Fibroblast of peridontal ligament (primary cell): ENCODE data around the gene INSR.
"Not testable (repeated sequence)": the region's sequence is repeated elsewhere in the genome, so short reads cannot be mapped to it uniquely, and the experiment has no call there.

Experiments
- DNase-seq: peaks from one replicate; pipeline ENCODE4 v3.0.0-alpha.2; 2010; ENCODE audit errors: extremely low read depth

The INSR gene

GRCh38 chr19:7195046-7195445, 99.2 kb downstream of the INSR start:
- DNase-seq, result no peak

- no peak for DNase-seq
Measured at GRCh38 chr19:7194566-7194965, 99.6 kb downstream of the INSR start.

- peak; percentile 33 for DNase-seq
Measured at GRCh38 chr19:7191946-7192691, 102.1 kb downstream of the INSR start.

DNA sequence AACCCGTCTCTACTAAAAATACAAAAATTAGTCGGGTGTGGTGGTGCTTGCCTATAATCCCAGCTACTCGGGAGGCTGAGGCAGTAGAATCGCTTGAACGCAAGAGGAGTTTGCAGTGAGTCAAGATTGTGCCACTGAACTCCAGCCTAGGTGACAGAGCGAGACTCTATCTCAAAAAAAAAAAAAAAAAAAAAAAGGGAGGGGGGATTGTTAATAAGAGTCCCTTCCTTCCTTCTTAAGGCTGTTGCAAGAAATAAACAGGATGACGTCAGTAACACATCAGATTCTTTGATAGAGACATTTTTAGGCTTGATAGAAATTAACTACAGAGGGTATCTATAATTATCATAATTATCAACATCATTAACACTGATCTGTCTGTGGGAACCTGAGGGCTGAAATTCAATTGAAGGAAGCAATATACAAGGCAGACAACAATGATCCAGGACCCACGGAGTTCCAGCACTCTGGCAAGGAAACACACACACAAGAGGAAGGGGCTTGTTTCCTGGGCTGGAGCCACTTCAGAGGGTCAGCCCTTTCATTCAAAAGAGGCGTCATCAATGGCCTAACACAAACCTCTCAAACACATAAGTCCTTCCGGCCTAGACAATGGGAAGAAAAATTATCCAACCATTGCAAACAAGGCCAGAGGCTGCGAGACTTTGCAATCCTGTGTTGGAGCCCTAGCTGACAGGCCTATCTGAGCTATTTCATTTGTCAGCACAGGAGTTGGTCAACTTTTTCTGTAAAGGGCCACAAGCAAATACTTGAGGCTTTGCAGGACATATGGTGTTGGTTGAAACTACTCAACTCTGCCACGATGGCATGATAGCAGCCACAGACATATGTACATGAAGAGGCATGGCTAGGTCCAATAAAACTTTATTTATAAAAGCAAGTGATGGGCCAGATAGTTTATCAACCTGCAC, 105.2 kb downstream of the INSR start:
- DNase-seq, result no peak

DNA sequence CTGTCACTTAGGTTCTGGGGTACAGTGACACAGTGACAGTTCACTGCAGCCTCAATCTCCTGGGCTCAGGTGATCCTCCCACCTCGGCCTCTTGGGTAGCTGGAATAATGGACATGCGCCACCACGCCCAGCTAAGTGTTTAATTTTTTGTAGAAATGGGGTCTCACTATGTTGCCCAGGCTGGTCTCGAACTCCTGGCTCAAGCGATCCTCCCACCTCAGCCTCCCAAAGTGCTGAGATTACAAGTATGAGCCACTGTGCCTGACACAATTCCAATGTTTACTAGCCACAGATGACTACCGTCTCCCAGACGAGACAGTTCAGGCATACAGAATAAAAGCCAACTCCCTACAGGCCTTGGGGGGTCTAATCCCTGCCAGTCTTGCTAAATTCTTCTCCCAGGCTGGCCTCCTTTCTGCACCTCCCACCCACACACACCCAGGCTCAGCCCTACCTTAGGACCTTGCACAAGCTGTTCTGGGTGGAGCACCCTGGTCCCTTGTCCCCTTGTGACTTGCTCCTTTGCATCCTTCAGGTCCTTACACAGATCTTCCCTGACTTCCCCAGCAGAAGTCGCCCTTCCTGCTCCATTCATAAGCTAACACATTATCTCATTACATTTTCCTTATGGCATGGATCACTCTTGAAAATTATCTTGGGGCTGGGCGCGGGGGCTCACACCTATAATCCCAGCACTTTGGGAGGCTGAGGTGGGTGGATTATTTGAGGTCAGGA, 106.4 kb downstream of the INSR start:
- no peak for DNase-seq

DNA sequence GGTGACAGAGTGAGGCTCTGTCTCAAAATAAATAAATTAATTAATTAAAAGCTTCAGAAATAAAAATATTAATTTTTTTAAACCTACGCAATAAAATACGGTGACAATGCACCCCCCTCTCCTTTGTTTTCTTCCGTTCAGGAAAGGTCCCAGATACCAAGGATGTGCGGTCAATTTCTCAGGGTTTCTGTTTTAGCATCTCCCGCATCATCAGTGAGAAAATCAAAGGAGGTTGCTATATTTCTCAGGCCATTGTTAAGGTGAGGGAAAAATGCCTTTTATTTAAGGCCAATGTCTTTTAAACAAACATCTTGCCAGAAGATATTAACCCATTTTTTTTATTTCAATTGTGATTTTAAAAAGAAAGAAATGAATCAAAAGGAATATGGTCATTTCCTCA, 111.7 kb downstream of the INSR start:
- no peak for DNase-seq

DNA sequence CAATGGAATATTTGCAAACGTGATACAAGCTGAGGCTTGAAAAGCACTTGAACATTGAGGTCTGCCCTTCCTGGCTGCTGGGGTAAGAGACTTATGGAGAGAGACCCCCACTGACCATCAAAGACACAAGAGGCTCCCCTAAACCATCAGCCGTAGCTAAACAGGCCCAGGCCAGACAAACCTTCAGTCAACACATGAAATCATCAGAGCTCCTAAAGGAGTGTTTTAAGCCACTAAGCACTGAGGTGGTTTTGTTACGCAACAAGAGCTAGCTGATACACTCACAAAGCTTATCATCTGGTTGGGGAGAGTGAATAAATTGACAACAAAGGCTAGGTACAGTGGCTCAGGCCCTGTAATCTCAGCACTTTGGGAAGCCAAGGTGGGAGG, 114.3 kb downstream of the INSR start:
- no peak for DNase-seq

DNA sequence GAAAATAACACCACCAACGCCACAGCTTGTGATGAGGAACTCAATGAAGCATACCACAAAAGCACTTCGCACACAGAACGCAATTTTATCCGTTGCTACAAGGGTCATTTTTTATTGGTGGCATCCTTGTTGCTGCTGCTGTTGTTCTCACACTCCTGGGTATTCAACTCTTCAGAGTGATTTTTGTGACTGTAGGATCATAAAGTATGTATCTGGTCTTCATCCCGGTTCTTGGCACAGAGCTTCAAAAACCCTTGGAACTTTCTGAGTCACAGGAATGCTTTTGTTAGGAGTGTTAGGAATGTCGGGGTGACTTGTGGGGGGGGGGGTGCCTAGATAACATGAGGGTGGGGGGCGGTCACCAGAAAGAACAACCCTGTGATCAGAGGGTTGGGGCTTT, 116.3 kb downstream of the INSR start:
- no peak for DNase-seq

GRCh38 chr19:7176792-7177191, 117.4 kb downstream of the INSR start:
- DNase-seq, result no peak

- no peak for DNase-seq
Measured at GRCh38 chr19:7172794-7173193, 121.4 kb downstream of the INSR start.

DNA sequence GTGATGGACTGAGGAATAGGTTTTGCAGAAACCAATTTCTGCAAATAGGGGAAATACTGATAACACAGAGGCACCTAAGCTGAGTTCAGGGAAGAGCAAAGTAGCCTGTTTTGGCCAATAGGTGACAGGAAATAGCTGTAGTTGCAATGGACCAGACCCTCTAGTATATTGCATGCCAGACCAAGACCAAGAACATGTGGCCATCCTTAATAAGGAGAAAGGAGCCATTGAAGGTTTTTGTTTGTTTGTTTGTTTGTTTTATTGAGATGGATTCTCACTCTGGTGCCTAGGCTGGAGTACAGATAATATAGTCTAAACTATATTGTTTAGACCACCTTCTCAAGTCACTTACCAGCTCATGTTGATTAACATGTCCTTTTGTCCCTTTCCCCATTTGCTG, 123.2 kb downstream of the INSR start:
- no peak for DNase-seq

- no peak for DNase-seq
Measured at GRCh38 chr19:7168941-7169340, 125.3 kb downstream of the INSR start.

DNA sequence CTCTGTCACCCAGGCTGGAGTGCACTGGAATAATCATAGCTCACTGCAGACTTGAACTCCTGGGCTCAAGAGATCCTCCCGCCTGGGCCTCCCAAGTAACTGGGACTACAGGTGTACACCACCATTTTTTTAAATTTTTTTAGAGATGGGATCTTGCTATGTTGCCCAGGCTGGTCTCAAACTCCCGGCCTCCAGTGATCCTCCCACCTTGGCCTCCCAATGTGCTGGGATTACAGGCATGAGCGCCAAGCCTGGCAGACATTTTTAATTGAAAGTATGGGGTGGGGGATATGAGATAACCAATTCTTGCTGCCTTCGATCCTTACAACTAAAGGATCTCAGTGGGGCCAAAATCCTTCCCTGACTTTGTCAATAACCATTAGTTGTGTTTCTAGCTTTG, 132.9 kb downstream of the INSR start:
- no peak for DNase-seq

GRCh38 chr19:7159105-7159933, 134.9 kb downstream of the INSR start:
- DNase-seq, result peak; percentile 20

- DNase-seq, result no peak
Measured at GRCh38 chr19:7153022-7153421, 141.2 kb downstream of the INSR start.

- DNase-seq, result no peak
Measured at GRCh38 chr19:7152568-7152967, 141.6 kb downstream of the INSR start.

DNA sequence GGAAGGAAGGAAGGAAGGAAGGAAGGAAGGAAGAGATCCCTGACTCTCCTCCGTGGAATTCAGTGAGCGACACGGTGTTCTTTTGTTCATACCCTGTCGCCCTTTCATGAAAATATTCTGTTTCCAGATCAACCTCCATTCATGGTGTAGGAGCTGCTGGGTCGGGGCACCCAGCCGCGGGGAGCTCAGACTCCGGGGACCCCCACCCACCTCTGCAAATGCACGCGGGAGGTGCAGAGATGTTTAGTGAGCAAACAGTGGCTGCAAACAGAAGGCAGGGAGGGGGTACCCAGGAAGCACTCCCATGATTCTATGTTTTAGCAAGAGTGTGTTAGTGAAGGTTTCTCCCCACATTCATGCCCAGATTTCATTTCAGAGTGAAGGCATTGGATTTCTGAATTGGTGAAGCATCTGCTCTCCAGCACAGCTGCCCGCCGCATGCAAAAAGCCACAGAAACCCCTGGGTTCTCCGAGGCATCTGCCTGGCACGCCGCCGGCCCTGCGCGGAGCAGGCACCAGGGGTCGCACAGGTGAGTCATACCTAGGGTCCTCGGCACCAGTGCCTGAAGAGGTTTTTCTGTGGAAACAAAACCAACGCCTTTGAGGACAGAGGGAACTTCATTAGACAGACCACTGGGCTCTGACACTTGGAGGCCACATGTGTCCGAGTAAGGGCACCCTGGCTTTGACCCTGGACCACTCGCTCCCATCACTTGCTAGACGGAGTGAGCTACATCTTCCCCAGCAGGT, 144.1 kb downstream of the INSR start:
- no peak for DNase-seq

GRCh38 chr19:7147119-7147675, 147.0 kb downstream of the INSR start:
- DNase-seq, result not testable (repeated sequence)

DNA sequence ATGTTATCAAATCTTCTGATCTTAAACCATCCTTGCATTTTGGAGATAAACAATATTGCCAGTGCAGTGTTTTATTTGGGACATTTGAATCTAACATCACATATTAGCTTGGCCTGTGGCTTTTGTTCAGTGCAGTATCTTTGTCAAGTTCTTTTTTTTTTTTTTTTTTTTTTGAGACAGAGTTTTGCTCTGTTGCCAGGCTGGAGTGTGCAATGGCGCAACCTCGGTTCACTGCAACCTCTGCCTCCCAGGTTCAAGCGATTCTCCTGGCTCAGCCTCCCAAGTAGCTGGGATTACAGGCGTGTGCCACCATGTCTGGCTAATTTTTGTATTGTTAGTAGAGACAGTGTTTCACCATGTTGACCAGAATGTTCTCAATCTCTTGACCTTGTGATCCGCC, 148.1 kb downstream of the INSR start:
- DNase-seq, result not testable (repeated sequence)

- no peak for DNase-seq
Measured at GRCh38 chr19:7145494-7145893, 148.7 kb downstream of the INSR start.
